SK-N-SH (cell line): ENCODE results near the gene KMT2B. TPM values are rescaled to one million over a fixed set of nuclear protein-coding genes. Genes with fewer than 3 reads are reported as not detected.

Experiments used
- CTCF ChIA-PET: fragments of 300-600, 350-600 bp; formaldehyde crosslinking; extraction: SDS; loops from one replicate; lab custom pipeline; 2021; lab: Yijun Ruan, JAX
- POLR2A ChIA-PET: fragments of 350-600 bp; sonication (Branson Sonifier 250); formaldehyde crosslinking; extraction: SDS; loops from one replicate; lab custom pipeline; 2020; ENCODE audit warnings: antibody characterized with exemption, inconsistent platforms; lab: Yijun Ruan, JAX
- DNase-seq: peaks from one replicate; pipeline ENCODE4 v3.0.0; 2012
- H2AFZ ChIP-seq: fragments of 200-600 bp; sonication (generic); 2 replicates; pipeline ENCODE4 v1.8.1; 2016; ENCODE audit warnings: antibody characterized with exemption, mild to moderate bottlenecking, low read depth
- H3F3A ChIP-seq: fragments of 200-600 bp; sonication (generic); replicated peaks from 2 replicates; pipeline ENCODE3; 2016; ENCODE audit warnings: antibody characterized with exemption, mild to moderate bottlenecking; ENCODE audit not compliant: insufficient read depth
- H3K27ac ChIP-seq, 2 experiments: fragments of 200-500 bp in 1 of 2; fragments of 200-600 bp in 1 of 2; sonication (Bioruptor generic) in 1 of 2; sonication (generic), shearing (Covaris generic) in 1 of 2; 2 replicates each; pipeline versions ENCODE4 v1.5.1 to v1.6.1; 2014 to 2016; ENCODE audit warnings: low read depth in 2 of 2, inconsistent platforms in 1 of 2, low read length in 1 of 2, mild to moderate bottlenecking in 1 of 2, mixed read lengths in 1 of 2
- H3K27me3 ChIP-seq: fragments of 200-600 bp; sonication (generic), shearing (Covaris generic); 2 replicates; pipeline ENCODE4 v1.6.1; 2016; ENCODE audit warnings: mixed run types; ENCODE audit not compliant: insufficient read depth
- H3K36me3 ChIP-seq, 2 experiments: fragments of 200-500 bp in 1 of 2; fragments of 200-600 bp in 1 of 2; sonication (Bioruptor generic) in 1 of 2; sonication (generic) in 1 of 2; replicated peaks in 1 of 2; 2 replicates each; pipeline versions ENCODE3 to v1.5.1; 2014 to 2016; ENCODE audit warnings: low read length in 1 of 2, mild to moderate bottlenecking in 1 of 2; ENCODE audit not compliant: insufficient read depth in 2 of 2, control insufficient read depth in 1 of 2
- H3K4me1 ChIP-seq, 2 experiments: fragments of 200-500 bp in 1 of 2; fragments of 200-600 bp in 1 of 2; sonication (Bioruptor generic) in 1 of 2; sonication (generic), shearing (Covaris generic) in 1 of 2; 2 replicates each; pipeline versions ENCODE4 v1.5.1 to v1.6.1; 2014 to 2016; ENCODE audit warnings: low read depth in 1 of 2, low read length in 1 of 2, mixed run types in 1 of 2; ENCODE audit not compliant: insufficient read depth in 2 of 2, control insufficient read depth in 1 of 2
- H3K4me2 ChIP-seq: fragments of 200-600 bp; sonication (generic), shearing (Covaris generic); 2 replicates; pipeline ENCODE4 v1.6.1; 2017; ENCODE audit warnings: mixed run types
- H3K4me3 ChIP-seq, 2 experiments: fragments of 200-500 bp in 1 of 2; fragments of 200-600 bp in 1 of 2; sonication (Bioruptor generic) in 1 of 2; sonication (generic), shearing (Covaris generic) in 1 of 2; 2 replicates each; pipeline versions ENCODE4 v1.5.1 to v1.8.1; 2014 to 2016; ENCODE audit warnings: low read depth in 2 of 2, inconsistent platforms in 1 of 2, low read length in 1 of 2, mild to moderate bottlenecking in 1 of 2, mixed read lengths in 1 of 2, moderate library complexity in 1 of 2
- H3K79me2 ChIP-seq: fragments of 200-600 bp; sonication (generic); 2 replicates; pipeline ENCODE4 v1.8.1; 2017; ENCODE audit warnings: mild to moderate bottlenecking; ENCODE audit not compliant: insufficient read depth
- H3K9ac ChIP-seq: fragments of 200-600 bp; sonication (generic); 2 replicates; pipeline ENCODE4 v1.6.1; 2017; ENCODE audit warnings: mixed run types
- H3K9me2 ChIP-seq: fragments of 200-600 bp; sonication (generic); 2 replicates; pipeline ENCODE4 v1.6.1; 2017; ENCODE audit warnings: mixed run types
- H3K9me3 ChIP-seq: fragments of 200-600 bp; sonication (generic); 2 replicates; pipeline ENCODE4 v1.6.1; 2017; ENCODE audit warnings: mixed run types, mild to moderate bottlenecking, moderate library complexity
- H4K20me1 ChIP-seq: fragments of 200-600 bp; sonication (generic); 2 replicates; pipeline ENCODE4 v1.6.1; 2017; ENCODE audit warnings: mild to moderate bottlenecking, mixed run types; ENCODE audit not compliant: insufficient read depth
- EZH2phosphoT487 ChIP-seq: fragments of 200-600 bp; sonication (generic); IDR thresholded peaks from 2 replicates; pipeline ENCODE4 v1.6.1; 2017; ENCODE audit warnings: low read depth, mixed run types, mild to moderate bottlenecking, antibody characterized with exemption, moderate library complexity, borderline replicate concordance
- IRF3 ChIP-seq: fragments of 150-350 bp; IDR thresholded peaks from 2 replicates; pipeline ENCODE4 v1.6.1; 2016; ENCODE audit warnings: mild to moderate bottlenecking, low read depth, low read length
- NFIC ChIP-seq: IDR thresholded peaks from 2 replicates; pipeline ENCODE4 v1.4.0; 2012; ENCODE audit warnings: borderline replicate concordance
- NRF1 ChIP-seq: IDR thresholded peaks from 2 replicates; pipeline ENCODE4 v1.6.1; 2012; ENCODE audit warnings: low read depth, mild to moderate bottlenecking, low read length
- RCOR1 ChIP-seq: fragments of 150-350 bp; IDR thresholded peaks from 2 replicates; pipeline ENCODE4 v1.6.1; 2017; ENCODE audit warnings: antibody characterized with exemption, low read length
- SIN3A ChIP-seq: IDR thresholded peaks from 2 replicates; pipeline ENCODE4 v1.6.1; 2012; ENCODE audit warnings: low read depth, mild to moderate bottlenecking, low read length, moderate library complexity, borderline replicate concordance
- TAF1 ChIP-seq: IDR thresholded peaks from 2 replicates; pipeline ENCODE4 v1.6.1; 2012; ENCODE audit warnings: low read depth, mild to moderate bottlenecking, low read length, moderate library complexity, borderline replicate concordance
- TEAD4 ChIP-seq: IDR thresholded peaks from 2 replicates; pipeline ENCODE4 v1.4.0; 2012; ENCODE audit warnings: mild to moderate bottlenecking, borderline replicate concordance; ENCODE audit not compliant: insufficient read depth
- WGBS: methylation state at CpG from one replicate; pipeline ENCODE4 v1.1.6; 2017; ENCODE audit warnings: low lambda C conversion rate; 5-methylcytosine and 5-hydroxymethylcytosine counted together
- polyA plus RNA-seq, 3 experiments: library from polyadenylated mRNA; depleted of rRNA; stranded (reverse); fragments of >200 nt; gene quantifications; 2 replicates each; pipeline ENCODE4 v1.2.3, GENCODE V29; 2012
- TF ChIP-seq, protein P1 (sequence below): IDR thresholded peaks from 2 replicates; pipeline ENCODE4 v1.4.0; 2012; ENCODE audit warnings: low read depth
- TF ChIP-seq, protein P2 (sequence below): fragments of 150-350 bp; IDR thresholded peaks from 2 replicates; pipeline ENCODE4 v1.6.1; 2017; ENCODE audit warnings: antibody characterized with exemption, low read length, low read depth, borderline replicate concordance
- TF ChIP-seq, protein P3 (sequence below): IDR thresholded peaks from 2 replicates; pipeline ENCODE4 v1.6.1; 2012; ENCODE audit warnings: mild to moderate bottlenecking, low read depth, low read length, moderate library complexity

The KMT2B gene
- polyA plus RNA-seq, 1 of the 3 experiments (the other 2 are of a cell fraction) = 29.2 TPM

- Histone ChIP-seq H3K9ac (no peak overlapping the region), H4K20me1 (no peaks in the 10 kb centered on the region), H3K4me3 (no peak overlapping the region), H2AFZ (no peak overlapping the region), H3K4me2 (no peak overlapping the region), H3K27me3 (no peaks in the 10 kb centered on the region)
- WGBS = 93% methylated on average over 13 of the region's 35 CpGs
- POLR2A ChIA-PET = no interaction called here
- no peak for TF ChIP-seq NRF1
- TF ChIP-seq IRF3 = no peak
- TF ChIP-seq TEAD4 = no peak
- no peak for TF ChIP-seq RCOR1
- no peak for TF ChIP-seq NFIC
- no peak for TF ChIP-seq EZH2phosphoT487
- TF ChIP-seq SIN3A = no peak
- TF ChIP-seq, protein P1, sequence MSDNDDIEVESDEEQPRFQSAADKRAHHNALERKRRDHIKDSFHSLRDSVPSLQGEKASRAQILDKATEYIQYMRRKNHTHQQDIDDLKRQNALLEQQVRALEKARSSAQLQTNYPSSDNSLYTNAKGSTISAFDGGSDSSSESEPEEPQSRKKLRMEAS = no peak
- TF ChIP-seq, protein P2, sequence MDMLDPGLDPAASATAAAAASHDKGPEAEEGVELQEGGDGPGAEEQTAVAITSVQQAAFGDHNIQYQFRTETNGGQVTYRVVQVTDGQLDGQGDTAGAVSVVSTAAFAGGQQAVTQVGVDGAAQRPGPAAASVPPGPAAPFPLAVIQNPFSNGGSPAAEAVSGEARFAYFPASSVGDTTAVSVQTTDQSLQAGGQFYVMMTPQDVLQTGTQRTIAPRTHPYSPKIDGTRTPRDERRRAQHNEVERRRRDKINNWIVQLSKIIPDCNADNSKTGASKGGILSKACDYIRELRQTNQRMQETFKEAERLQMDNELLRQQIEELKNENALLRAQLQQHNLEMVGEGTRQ = no peak
- TF ChIP-seq, protein P3, sequence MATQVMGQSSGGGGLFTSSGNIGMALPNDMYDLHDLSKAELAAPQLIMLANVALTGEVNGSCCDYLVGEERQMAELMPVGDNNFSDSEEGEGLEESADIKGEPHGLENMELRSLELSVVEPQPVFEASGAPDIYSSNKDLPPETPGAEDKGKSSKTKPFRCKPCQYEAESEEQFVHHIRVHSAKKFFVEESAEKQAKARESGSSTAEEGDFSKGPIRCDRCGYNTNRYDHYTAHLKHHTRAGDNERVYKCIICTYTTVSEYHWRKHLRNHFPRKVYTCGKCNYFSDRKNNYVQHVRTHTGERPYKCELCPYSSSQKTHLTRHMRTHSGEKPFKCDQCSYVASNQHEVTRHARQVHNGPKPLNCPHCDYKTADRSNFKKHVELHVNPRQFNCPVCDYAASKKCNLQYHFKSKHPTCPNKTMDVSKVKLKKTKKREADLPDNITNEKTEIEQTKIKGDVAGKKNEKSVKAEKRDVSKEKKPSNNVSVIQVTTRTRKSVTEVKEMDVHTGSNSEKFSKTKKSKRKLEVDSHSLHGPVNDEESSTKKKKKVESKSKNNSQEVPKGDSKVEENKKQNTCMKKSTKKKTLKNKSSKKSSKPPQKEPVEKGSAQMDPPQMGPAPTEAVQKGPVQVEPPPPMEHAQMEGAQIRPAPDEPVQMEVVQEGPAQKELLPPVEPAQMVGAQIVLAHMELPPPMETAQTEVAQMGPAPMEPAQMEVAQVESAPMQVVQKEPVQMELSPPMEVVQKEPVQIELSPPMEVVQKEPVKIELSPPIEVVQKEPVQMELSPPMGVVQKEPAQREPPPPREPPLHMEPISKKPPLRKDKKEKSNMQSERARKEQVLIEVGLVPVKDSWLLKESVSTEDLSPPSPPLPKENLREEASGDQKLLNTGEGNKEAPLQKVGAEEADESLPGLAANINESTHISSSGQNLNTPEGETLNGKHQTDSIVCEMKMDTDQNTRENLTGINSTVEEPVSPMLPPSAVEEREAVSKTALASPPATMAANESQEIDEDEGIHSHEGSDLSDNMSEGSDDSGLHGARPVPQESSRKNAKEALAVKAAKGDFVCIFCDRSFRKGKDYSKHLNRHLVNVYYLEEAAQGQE = no peak
- no peak for TF ChIP-seq TAF1
- TF ChIP-seq, all 33 proteins: peak for 0
- Histone ChIP-seq H3K79me2 (no peaks in the 10 kb centered on the region), H3K36me3 (peaks cover 7 to 80% of the 10 kb centered on the region in 2 experiments), H3K4me1 (no peaks in the 10 kb centered on the region), H3K9me2 (no peaks in the 10 kb centered on the region), H3K9me3 (no peaks in the 10 kb centered on the region), H3K27ac (no peak overlapping the region), H3F3A (no peaks in the 10 kb centered on the region)
- DNase-seq = no peak
- CTCF ChIA-PET = no interaction called here
Measured at GRCh38 chr19:35733180-35734125, 15.7 kb downstream of the KMT2B start.
